Neutrophil (primary cell): Measurements from ENCODE around the gene SLC30A9.

ENCODE experiments used
- H3K27ac ChIP-seq: fragments of 200-600 bp; sonication (generic); 2 replicates; pipeline ENCODE4 v1.5.1; 2016; ENCODE audit warnings: mild to moderate bottlenecking, moderate library complexity
- H3K27me3 ChIP-seq: fragments of 200-600 bp; sonication (generic); 2 replicates; pipeline ENCODE4 v1.6.0; 2016; ENCODE audit warnings: mild to moderate bottlenecking
- H3K36me3 ChIP-seq: fragments of 200-600 bp; sonication (generic); 2 replicates; pipeline ENCODE4 v1.5.1; 2017
- H3K4me1 ChIP-seq, 2 experiments: fragments of 200-600 bp in 1 of 2; sonication (generic) in 1 of 2; 1 replicate in 1 of 2; 2 replicates in 1 of 2; pipeline versions ENCODE4 v1.5.1 to v1.6.1; 2013 to 2016; ENCODE audit warnings: low read depth in 1 of 2, low read length in 1 of 2, mild to moderate bottlenecking in 1 of 2, moderate library complexity in 1 of 2; ENCODE audit not compliant: control insufficient read depth in 1 of 2, insufficient read depth in 1 of 2
- H3K4me3 ChIP-seq, 2 experiments: fragments of 200-600 bp in 1 of 2; sonication (generic) in 1 of 2; 1 replicate in 1 of 2; 2 replicates in 1 of 2; pipeline ENCODE4 v1.5.1; 2013 to 2016; ENCODE audit warnings: low read depth in 1 of 2, low read length in 1 of 2, mild to moderate bottlenecking in 1 of 2, moderate library complexity in 1 of 2
- H3K9me3 ChIP-seq: fragments of 200-600 bp; sonication (generic); 2 replicates; pipeline ENCODE4 v1.5.1; 2016
- CTCF ChIP-seq: fragments of 200-600 bp; sonication (generic); IDR thresholded peaks from 2 replicates; pipeline ENCODE4 v1.5.1; 2016; ENCODE audit warnings: antibody characterized with exemption

SLC30A9 gene

GRCh38 chr4:42104521-42104920, 114.2 kb downstream of the SLC30A9 start:
- no peak overlapping the region for H3K27ac ChIP-seq
- no peaks in the 10 kb centered on the region for H3K9me3 ChIP-seq
- H3K27me3 ChIP-seq, result no peaks in the 10 kb centered on the region
- no peak for TF ChIP-seq CTCF
- H3K4me3 ChIP-seq, result no peak overlapping the region
- H3K36me3 ChIP-seq, result no peaks in the 10 kb centered on the region
- H3K4me1 ChIP-seq, result no peaks in the 10 kb centered on the region

GRCh38 chr4:42112846-42113245, 122.5 kb downstream of the SLC30A9 start:
- Histone ChIP-seq H3K36me3 (no peaks in the 10 kb centered on the region), H3K9me3 (no peaks in the 10 kb centered on the region), H3K27me3 (no peaks in the 10 kb centered on the region), H3K4me1 (no peaks in the 10 kb centered on the region), H3K27ac (no peak overlapping the region), H3K4me3 (no peak overlapping the region)
- TF ChIP-seq CTCF, result no peak

- H3K4me1 ChIP-seq, result no peaks in the 10 kb centered on the region
- H3K36me3 ChIP-seq, result no peaks in the 10 kb centered on the region
- no peaks in the 10 kb centered on the region for H3K27me3 ChIP-seq
- no peak overlapping the region for H3K4me3 ChIP-seq
- no peaks in the 10 kb centered on the region for H3K9me3 ChIP-seq
- no peak overlapping the region for H3K27ac ChIP-seq
- no peak for TF ChIP-seq CTCF
Observed at GRCh38 chr4:42119886-42120285, 129.6 kb downstream of the SLC30A9 start.

- no peaks in the 10 kb centered on the region for H3K36me3 ChIP-seq
- no peaks in the 10 kb centered on the region for H3K9me3 ChIP-seq
- no peak overlapping the region for H3K4me3 ChIP-seq
- TF ChIP-seq CTCF, result no peak
- H3K27me3 ChIP-seq, result no peaks in the 10 kb centered on the region
- no peak overlapping the region for H3K27ac ChIP-seq
- no peaks in the 10 kb centered on the region for H3K4me1 ChIP-seq
Observed at GRCh38 chr4:42122237-42122636, 131.9 kb downstream of the SLC30A9 start.

- no peaks in the 10 kb centered on the region for H3K9me3 ChIP-seq
- no peak overlapping the region for H3K4me3 ChIP-seq
- no peaks in the 10 kb centered on the region for H3K4me1 ChIP-seq
- H3K27me3 ChIP-seq, result no peaks in the 10 kb centered on the region
- H3K27ac ChIP-seq, result no peak overlapping the region
- H3K36me3 ChIP-seq, result no peaks in the 10 kb centered on the region
- TF ChIP-seq CTCF, result no peak
Observed at GRCh38 chr4:42123071-42123644, 132.8 kb downstream of the SLC30A9 start.

GRCh38 chr4:42132099-42132498, 141.8 kb downstream of the SLC30A9 start:
- Histone ChIP-seq H3K4me1 (no peaks in the 10 kb centered on the region), H3K27me3 (no peaks in the 10 kb centered on the region), H3K27ac (no peak overlapping the region), H3K36me3 (no peaks in the 10 kb centered on the region), H3K9me3 (no peaks in the 10 kb centered on the region), H3K4me3 (no peak overlapping the region)
- TF ChIP-seq CTCF, result no peak
